SKM-1 (cell line): ENCODE data around the gene HRH4.

Source experiments
- DNase-seq: peaks from one replicate; lab custom pipeline; 2025; ENCODE audit not compliant: unreplicated experiment; lab: John Stamatoyannopoulos, UW

Gene HRH4

GRCh38 chr18:24504401-24504800 lies 44.0 kb downstream of the HRH4 start:
- no peak for DNase-seq

GRCh38 chr18:24506175-24506574 lies 45.7 kb downstream of the HRH4 start:
- no peak for DNase-seq

GRCh38 chr18:24509435-24509834 lies 49.0 kb downstream of the HRH4 start:
- no peak for DNase-seq

- peak; percentile 14 for DNase-seq
Measured at GRCh38 chr18:24514439-24514838, 54.0 kb downstream of the HRH4 start.

- no peak for DNase-seq
Measured at GRCh38 chr18:24515721-24516120, 55.3 kb downstream of the HRH4 start.

GRCh38 chr18:24516261-24516660 lies 55.8 kb downstream of the HRH4 start:
- DNase-seq = no peak

GRCh38 chr18:24517554-24517953 lies 57.1 kb downstream of the HRH4 start:
- no peak for DNase-seq

GRCh38 chr18:24518596-24518995 lies 58.2 kb downstream of the HRH4 start:
- no peak for DNase-seq
